PC-3 (cell line): ENCODE data around the gene SLC25A51.

Experiments used
- CTCF ChIP-seq: fragments of 300-600 bp; sonication (generic); conservative IDR thresholded peaks from 2 replicates; pipeline ENCODE4 v1.5.1; 2017; ENCODE audit warnings: antibody characterized with exemption, low read depth, mild to moderate bottlenecking, low read length
- EZH2 ChIP-seq: fragments of 300-600 bp; sonication (generic); IDR thresholded peaks from one replicate; pipeline ENCODE4 v1.6.1; 2017; ENCODE audit warnings: antibody characterized with exemption, mild to moderate bottlenecking, low read length; ENCODE audit not compliant: unreplicated experiment
- EZH2phosphoT487 ChIP-seq: fragments of 300-600 bp; sonication (generic); IDR thresholded peaks from 2 replicates; pipeline ENCODE4 v1.6.1; 2018; ENCODE audit warnings: mild to moderate bottlenecking, antibody characterized with exemption, low read length, borderline replicate concordance

DNA sequence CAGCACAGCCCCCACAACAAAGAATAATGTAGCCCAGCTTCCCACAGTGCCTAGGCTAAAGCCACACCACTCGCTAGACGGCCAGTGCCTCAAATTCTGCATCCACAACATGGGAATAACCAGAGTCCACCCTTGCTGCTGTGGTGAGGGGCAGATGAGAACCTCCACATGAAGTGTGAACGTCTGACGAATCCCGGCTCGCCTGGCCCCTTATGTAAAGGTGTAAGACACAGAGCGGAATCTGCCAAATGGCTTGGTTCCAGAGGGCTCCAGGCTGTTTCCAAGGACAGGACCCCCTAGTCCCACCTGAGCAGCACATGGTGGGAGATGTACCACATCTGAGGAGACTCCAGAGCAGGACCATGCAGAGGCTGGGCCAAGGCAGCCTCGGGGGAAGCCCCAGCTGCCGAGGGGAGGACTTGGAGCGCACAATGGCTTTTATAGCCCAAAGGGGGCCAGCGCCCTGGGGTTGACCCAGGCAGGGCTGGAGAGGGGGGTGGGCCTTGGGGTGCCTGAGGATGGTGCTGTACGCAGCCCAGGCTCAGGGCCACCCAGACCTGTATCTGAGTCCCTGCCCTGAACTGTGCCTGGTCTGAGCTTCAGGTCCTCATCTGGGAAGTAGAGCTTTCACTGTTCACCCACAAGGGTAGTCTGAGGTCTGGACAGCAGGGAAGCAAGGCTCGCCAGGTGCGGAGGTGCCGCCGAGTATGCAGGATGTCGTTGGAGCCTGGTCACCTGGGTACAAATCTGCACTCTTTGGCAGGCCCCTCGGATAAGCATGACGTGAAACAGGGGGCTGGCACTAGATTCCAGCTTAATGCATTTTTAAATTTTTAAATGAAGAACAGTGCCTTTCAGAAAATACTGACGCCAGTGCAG lies 24.9 kb upstream of the SLC25A51 start:
- no peak for TF ChIP-seq EZH2
- no peak for TF ChIP-seq CTCF
- TF ChIP-seq EZH2phosphoT487, result no peak
